Effector memory CD8-positive, alpha-beta T cell (primary cell): ENCODE results near the gene EID1.

Source experiments
- ATAC-seq: fragments of 150-1000 bp; cut with Tn5 transposase; replicated peaks from 2 replicates; pipeline ENCODE4 v1.10.0; 2021; ENCODE audit warnings: mild to moderate bottlenecking, moderate library complexity
- DNase-seq, 3 experiments: peaks; one replicate each; pipeline ENCODE4 v3.0.0; 2021
- H3K27ac Mint-ChIP-seq, 2 donors: one replicate each; pipeline ENCODE4 v1.8.0; 2022; ENCODE audit warnings: mild to moderate bottlenecking in 2 of 2, mixed read lengths in 2 of 2, moderate library complexity in 2 of 2
- H3K27me3 Mint-ChIP-seq, 2 donors: one replicate each; pipeline ENCODE4 v1.8.0; 2022; ENCODE audit warnings: mixed read lengths in 2 of 2
- H3K36me3 Mint-ChIP-seq: one replicate; pipeline ENCODE4 v1.8.0; 2022; ENCODE audit warnings: mild to moderate bottlenecking, moderate library complexity, mixed read lengths; ENCODE audit not compliant: insufficient read depth
- H3K4me1 Mint-ChIP-seq, 2 donors: one replicate each; pipeline ENCODE4 v1.8.0; 2022; ENCODE audit warnings: low read depth in 2 of 2, mixed read lengths in 2 of 2
- H3K4me3 Mint-ChIP-seq, 2 donors: one replicate each; pipeline ENCODE4 v1.8.0; 2022; ENCODE audit warnings: mild to moderate bottlenecking in 2 of 2, mixed read lengths in 2 of 2, moderate library complexity in 2 of 2
- H3K9me3 Mint-ChIP-seq, 2 donors: one replicate each; pipeline ENCODE4 v1.8.0; 2022; ENCODE audit warnings: mixed read lengths in 2 of 2

Gene EID1

DNA sequence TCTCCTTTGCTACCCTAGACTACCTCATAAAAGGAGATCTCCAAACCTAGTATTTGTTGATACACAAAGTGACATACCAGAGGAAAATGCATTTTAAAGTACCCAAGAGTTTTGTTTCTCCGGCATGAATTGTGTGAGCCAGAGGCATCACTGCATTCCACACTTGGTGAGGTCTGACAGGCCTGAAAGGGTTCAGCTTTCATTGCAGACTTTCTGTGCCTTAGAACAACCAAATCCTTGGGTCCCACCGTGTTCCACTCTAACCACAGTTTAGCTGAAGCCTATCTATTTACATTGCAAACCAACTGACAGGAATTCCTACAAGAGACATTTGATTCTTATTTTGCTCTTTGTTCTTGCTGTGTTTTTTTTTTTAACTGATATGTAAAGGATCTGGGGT, 21.0 kb upstream of the EID1 start:
- H3K27ac Mint-ChIP-seq = no peak overlapping the region
- H3K27me3 Mint-ChIP-seq = peaks cover 2 to 10% of the 10 kb centered on the region in 2 donors
- DNase-seq (no peak), ATAC-seq (no peak)
- no peaks in the 10 kb centered on the region for H3K36me3 Mint-ChIP-seq
- H3K4me3 Mint-ChIP-seq = no peak overlapping the region
- no peaks in the 10 kb centered on the region for H3K9me3 Mint-ChIP-seq
- no peaks in the 10 kb centered on the region for H3K4me1 Mint-ChIP-seq

DNA sequence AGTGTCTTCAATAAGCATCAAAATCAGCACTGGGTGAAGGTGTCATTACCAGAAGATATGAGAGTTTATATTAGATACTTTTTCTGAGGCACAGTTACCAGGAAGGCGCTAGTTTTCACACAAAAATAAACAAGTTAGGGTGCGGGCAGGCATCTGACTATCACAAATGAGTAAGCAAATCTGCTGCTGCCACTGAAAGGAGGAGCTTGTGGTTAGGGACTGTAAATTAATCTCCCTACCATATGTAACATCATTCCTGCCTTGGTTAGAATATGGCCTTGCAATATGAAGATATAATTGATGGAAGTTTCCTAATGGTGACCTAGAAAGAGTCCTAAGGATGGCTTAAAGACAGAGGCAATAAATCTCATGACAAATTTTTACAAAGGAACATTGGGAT, 19.5 kb upstream of the EID1 start:
- H3K4me1 Mint-ChIP-seq = no peaks in the 10 kb centered on the region
- no peaks in the 10 kb centered on the region for H3K36me3 Mint-ChIP-seq
- peaks cover 0 to 10% of the 10 kb centered on the region in 2 donors for H3K27me3 Mint-ChIP-seq
- no peak for DNase-seq
- no peak for ATAC-seq
- H3K4me3 Mint-ChIP-seq = no peak overlapping the region
- H3K9me3 Mint-ChIP-seq = no peaks in the 10 kb centered on the region
- no peak overlapping the region for H3K27ac Mint-ChIP-seq

- Mint-ChIP-seq H3K27ac (no peak overlapping the region), H3K27me3 (peaks cover 0 to 1% of the 10 kb centered on the region in 2 donors), H3K4me3 (no peak overlapping the region), H3K4me1 (no peaks in the 10 kb centered on the region), H3K9me3 (no peaks in the 10 kb centered on the region), H3K36me3 (no peaks in the 10 kb centered on the region)
- DNase-seq = no peak
- no peak for ATAC-seq
These were observed 18.5 kb upstream of the EID1 start for GRCh38 chr15:48859426-48859825.

- Mint-ChIP-seq H3K9me3 (no peaks in the 10 kb centered on the region), H3K4me3 (no peak overlapping the region), H3K27me3 (peaks cover 9 to 14% of the 10 kb centered on the region in 2 donors), H3K27ac (no peak overlapping the region), H3K4me1 (no peaks in the 10 kb centered on the region), H3K36me3 (no peaks in the 10 kb centered on the region)
- DNase-seq (peak; percentile 40 to 59 (median 55)), ATAC-seq (peak; percentile 73)
These were observed 16.0 kb upstream of the EID1 start for GRCh38 chr15:48861813-48862431.

DNA sequence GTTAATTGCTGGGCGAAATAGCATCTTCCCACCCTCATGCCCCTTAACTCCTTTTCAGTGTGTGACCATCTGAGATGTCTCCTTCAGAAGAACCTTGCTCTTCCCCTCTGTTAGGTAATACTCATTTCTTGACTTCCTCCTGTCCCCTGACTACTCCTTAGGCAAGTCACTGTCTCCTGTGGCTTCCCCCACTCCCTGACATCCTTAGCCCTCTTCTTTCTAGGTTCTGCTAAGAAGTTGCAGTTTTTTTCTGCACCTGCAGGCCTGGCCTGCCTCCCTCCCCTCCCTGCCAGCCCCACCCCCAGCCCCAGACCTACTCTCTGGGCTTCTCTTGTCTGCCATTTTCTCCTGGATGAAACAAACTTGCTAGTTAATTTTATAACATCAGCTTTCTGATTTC, 15.2 kb upstream of the EID1 start:
- no peaks in the 10 kb centered on the region for H3K9me3 Mint-ChIP-seq
- no peak overlapping the region for H3K27ac Mint-ChIP-seq
- no peaks in the 10 kb centered on the region for H3K4me1 Mint-ChIP-seq
- ATAC-seq = no peak
- H3K27me3 Mint-ChIP-seq = peaks cover 15 to 21% of the 10 kb centered on the region in 2 donors
- no peak for DNase-seq
- H3K4me3 Mint-ChIP-seq = no peak overlapping the region
- H3K36me3 Mint-ChIP-seq = no peaks in the 10 kb centered on the region

DNA sequence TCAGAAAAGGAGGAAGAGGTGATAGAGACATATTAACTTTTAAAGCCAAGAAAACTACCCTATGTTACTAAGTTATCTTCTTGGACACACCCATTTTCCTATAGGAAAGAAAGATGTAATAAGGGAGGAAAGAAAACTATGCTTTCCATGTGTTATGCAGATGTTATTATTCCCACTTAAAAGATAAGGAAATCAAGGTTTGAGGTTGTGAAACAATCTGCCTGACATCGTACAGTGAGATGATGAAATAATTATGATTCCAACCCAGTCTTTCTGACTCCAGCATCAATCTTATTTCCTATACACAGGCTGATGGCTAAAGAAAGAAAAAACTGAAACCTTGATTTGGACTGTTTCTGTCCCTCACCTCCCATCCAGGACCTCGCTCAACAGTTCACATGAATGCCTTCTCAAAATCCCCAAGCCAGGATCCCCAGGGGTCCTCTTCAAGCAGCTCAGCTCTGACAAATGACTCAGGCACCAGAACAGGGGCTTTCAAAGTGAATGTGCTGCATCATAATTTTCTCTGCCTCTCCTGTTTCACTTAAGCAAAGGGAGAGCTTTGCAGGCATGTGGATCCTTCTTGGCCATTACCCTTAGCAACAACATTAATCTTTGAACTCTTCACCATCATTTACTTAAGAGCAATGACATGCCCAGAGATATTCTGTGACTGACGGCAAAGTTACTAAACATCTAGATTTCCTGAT, 12.4 kb upstream of the EID1 start:
- Mint-ChIP-seq H3K4me1 (no peaks in the 10 kb centered on the region), H3K27ac (no peak overlapping the region), H3K4me3 (no peak overlapping the region), H3K9me3 (no peaks in the 10 kb centered on the region), H3K36me3 (no peaks in the 10 kb centered on the region), H3K27me3 (peaks cover 21 to 37% of the 10 kb centered on the region in 2 donors)
- no peak for DNase-seq
- no peak for ATAC-seq

- DNase-seq (no peak), ATAC-seq (no peak)
- Mint-ChIP-seq H3K9me3 (no peaks in the 10 kb centered on the region), H3K27ac (no peak overlapping the region), H3K27me3 (peaks cover 27 to 43% of the 10 kb centered on the region in 2 donors), H3K4me3 (no peak overlapping the region), H3K4me1 (no peaks in the 10 kb centered on the region), H3K36me3 (no peaks in the 10 kb centered on the region)
These were observed 11.8 kb upstream of the EID1 start for GRCh38 chr15:48866141-48866563.

DNA sequence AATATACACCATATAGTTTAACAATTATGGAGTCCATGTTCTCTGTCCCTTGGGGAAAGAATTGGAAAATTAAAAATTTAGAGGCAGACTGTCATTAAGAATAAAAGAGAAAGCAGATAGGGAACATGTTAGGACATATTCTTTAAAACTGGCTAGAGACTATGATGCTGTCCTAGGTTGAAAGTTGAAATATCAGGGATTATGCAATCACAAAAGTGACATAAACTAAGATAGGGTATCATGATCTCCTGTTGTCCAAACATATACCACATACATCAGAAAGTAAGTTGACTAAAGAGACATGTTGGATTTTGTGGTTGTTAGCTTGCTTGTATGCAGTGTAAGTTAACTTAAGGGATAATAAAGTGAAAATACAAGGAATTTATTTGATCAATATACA, 9.9 kb upstream of the EID1 start:
- H3K27me3 Mint-ChIP-seq = peaks cover 43 to 58% of the 10 kb centered on the region in 2 donors
- DNase-seq (no peak), ATAC-seq (no peak)
- no peak overlapping the region for H3K4me3 Mint-ChIP-seq
- H3K36me3 Mint-ChIP-seq = no peaks in the 10 kb centered on the region
- no peaks in the 10 kb centered on the region for H3K9me3 Mint-ChIP-seq
- no peak overlapping the region for H3K27ac Mint-ChIP-seq
- H3K4me1 Mint-ChIP-seq = no peaks in the 10 kb centered on the region

DNA sequence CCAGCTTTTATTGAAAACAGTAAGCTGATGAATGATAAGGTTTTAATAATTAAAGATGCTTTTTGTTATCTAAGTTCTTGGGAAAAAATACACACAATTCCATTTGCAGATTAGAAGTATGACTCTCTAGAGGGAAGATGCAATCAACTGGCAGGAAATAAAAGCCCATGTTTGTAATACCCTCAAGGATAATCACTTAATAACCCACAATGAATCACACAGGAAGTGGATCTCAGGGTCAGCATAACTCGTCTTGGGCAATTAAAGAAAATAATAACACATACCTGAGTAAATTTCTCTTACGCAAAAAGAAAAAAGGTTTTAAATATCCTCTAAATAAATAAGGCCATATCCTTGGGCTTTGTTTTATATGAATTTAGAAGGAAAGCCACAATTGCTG, 9.4 kb upstream of the EID1 start:
- no peak overlapping the region for H3K27ac Mint-ChIP-seq
- no peaks in the 10 kb centered on the region for H3K36me3 Mint-ChIP-seq
- no peaks in the 10 kb centered on the region for H3K9me3 Mint-ChIP-seq
- no peak for DNase-seq
- no peak for ATAC-seq
- H3K4me1 Mint-ChIP-seq = no peaks in the 10 kb centered on the region
- H3K4me3 Mint-ChIP-seq = no peak overlapping the region
- peaks cover 48 to 64% of the 10 kb centered on the region in 2 donors for H3K27me3 Mint-ChIP-seq

DNA sequence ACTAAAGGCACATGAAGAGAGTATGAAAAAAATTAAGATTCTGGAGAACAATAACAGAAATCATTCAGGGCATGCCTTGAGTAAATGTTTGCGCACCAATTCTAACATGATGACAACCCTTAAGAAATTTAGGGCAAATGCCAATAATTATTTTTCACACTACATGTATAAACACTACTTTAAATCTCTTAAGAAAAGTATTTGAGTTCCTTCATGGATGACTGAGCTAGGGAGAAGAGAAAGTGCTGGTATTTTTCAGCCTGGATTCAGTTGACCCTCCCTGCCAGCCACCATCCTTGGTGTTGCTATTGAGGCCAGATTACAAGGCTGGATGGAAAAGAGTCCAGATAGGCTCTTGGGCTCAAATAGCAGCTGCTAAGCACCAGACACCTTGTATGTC, 8.0 kb upstream of the EID1 start:
- H3K36me3 Mint-ChIP-seq = no peaks in the 10 kb centered on the region
- no peak overlapping the region for H3K27ac Mint-ChIP-seq
- DNase-seq (no peak), ATAC-seq (no peak)
- H3K4me3 Mint-ChIP-seq = no peak overlapping the region
- H3K4me1 Mint-ChIP-seq = no peaks in the 10 kb centered on the region
- H3K27me3 Mint-ChIP-seq = peaks cover 62 to 78% of the 10 kb centered on the region in 2 donors
- no peaks in the 10 kb centered on the region for H3K9me3 Mint-ChIP-seq

- DNase-seq (no peak), ATAC-seq (no peak)
- H3K4me3 Mint-ChIP-seq = no peak overlapping the region
- H3K27ac Mint-ChIP-seq = no peak overlapping the region
- no peaks in the 10 kb centered on the region for H3K4me1 Mint-ChIP-seq
- no peaks in the 10 kb centered on the region for H3K36me3 Mint-ChIP-seq
- H3K27me3 Mint-ChIP-seq = peaks cover 59 to 68% of the 10 kb centered on the region in 2 donors
- no peaks in the 10 kb centered on the region for H3K9me3 Mint-ChIP-seq
These were observed 6.4 kb upstream of the EID1 start for GRCh38 chr15:48871542-48871941.

GRCh38 chr15:48872632-48873031, 5.3 kb upstream of the EID1 start:
- DNase-seq (no peak), ATAC-seq (no peak)
- Mint-ChIP-seq H3K27ac (no peak overlapping the region), H3K4me3 (no peak overlapping the region), H3K4me1 (peaks cover 1 to 2% of the 10 kb centered on the region in 2 donors), H3K27me3 (peaks cover 51 to 58% of the 10 kb centered on the region in 2 donors), H3K9me3 (no peaks in the 10 kb centered on the region), H3K36me3 (peaks cover under 1% of the 10 kb centered on the region)

- no peak overlapping the region for H3K27ac Mint-ChIP-seq
- H3K4me3 Mint-ChIP-seq = no peak overlapping the region
- peaks cover 43 to 45% of the 10 kb centered on the region in 2 donors for H3K27me3 Mint-ChIP-seq
- no peaks in the 10 kb centered on the region for H3K9me3 Mint-ChIP-seq
- H3K36me3 Mint-ChIP-seq = peaks cover 12% of the 10 kb centered on the region
- no peak for ATAC-seq
- no peak for DNase-seq
- H3K4me1 Mint-ChIP-seq = peaks cover 17 to 23% of the 10 kb centered on the region in 2 donors
These were observed 2.5 kb upstream of the EID1 start for GRCh38 chr15:48875241-48875960.

- DNase-seq = no peak
- peaks cover 12% of the 10 kb centered on the region for H3K36me3 Mint-ChIP-seq
- H3K9me3 Mint-ChIP-seq = no peaks in the 10 kb centered on the region
- no peak for ATAC-seq
- peaks cover 17 to 28% of the 10 kb centered on the region in 2 donors for H3K4me1 Mint-ChIP-seq
- no peak overlapping the region for H3K4me3 Mint-ChIP-seq
- no peak overlapping the region for H3K27ac Mint-ChIP-seq
- peaks cover 36 to 39% of the 10 kb centered on the region in 2 donors for H3K27me3 Mint-ChIP-seq
These were observed 1.9 kb upstream of the EID1 start for GRCh38 chr15:48876057-48876456.
